Neural crest cell (in vitro differentiated cells): ENCODE data around the gene RGMA. TPM values are rescaled to one million over a fixed set of nuclear protein-coding genes. Genes with fewer than 3 reads are reported as not detected.
A peak's percentile ranks its signal among the peaks of the same experiment; 100 is the strongest.

ENCODE experiments used
- DNase-seq: peaks from one replicate; pipeline ENCODE4 v3.0.0; 2021; ENCODE audit warnings: low read depth, mixed read lengths, low spot score
- H3K27ac Mint-ChIP-seq: one replicate; pipeline ENCODE4 v1.8.0; 2021; ENCODE audit warnings: mild to moderate bottlenecking, mixed read lengths; ENCODE audit not compliant: unreplicated experiment
- H3K27me3 Mint-ChIP-seq: 2 replicates; pipeline ENCODE4 v1.8.0; 2021; ENCODE audit warnings: low read depth, mild to moderate bottlenecking, mixed read lengths
- H3K36me3 Mint-ChIP-seq: 2 replicates; pipeline ENCODE4 v1.8.0; 2021; ENCODE audit warnings: low read depth, mild to moderate bottlenecking, mixed read lengths
- H3K4me1 Mint-ChIP-seq: 2 replicates; pipeline ENCODE4 v1.8.0; 2021; ENCODE audit warnings: mixed read lengths
- H3K4me3 Mint-ChIP-seq: one replicate; pipeline ENCODE4 v1.8.0; 2021; ENCODE audit warnings: mild to moderate bottlenecking, mixed read lengths
- H3K9me3 Mint-ChIP-seq: 2 replicates; pipeline ENCODE4 v1.8.0; 2021; ENCODE audit warnings: mixed read lengths
- CTCF ChIP-seq: fragments of 200-600 bp; sonication (generic); conservative IDR thresholded peaks from 2 replicates; pipeline ENCODE4 v1.5.0; 2021; ENCODE audit warnings: antibody characterized with exemption, mild to moderate bottlenecking
- total RNA-seq: library from RNA; stranded (reverse); gene quantifications from 2 replicates; pipeline ENCODE4 v1.2.1, GENCODE V29; 2021

The RGMA gene
- total RNA-seq, 1 donor from 2014 or later, result 205 TPM

- peaks cover 19% of the 10 kb centered on the region for H3K27me3 Mint-ChIP-seq
- peaks cover 36% of the 10 kb centered on the region for H3K36me3 Mint-ChIP-seq
- peaks cover 30% of the 10 kb centered on the region for H3K4me1 Mint-ChIP-seq
- no peak for TF ChIP-seq CTCF
- H3K27ac Mint-ChIP-seq, result no peak overlapping the region
- no peak for DNase-seq
- peak overlapping the region; percentile 59 for H3K4me3 Mint-ChIP-seq
- H3K9me3 Mint-ChIP-seq, result no peaks in the 10 kb centered on the region
These were observed 37.5 kb downstream of the RGMA start for GRCh38 chr15:93051236-93052089.

GRCh38 chr15:93050648-93051047 is 38.4 kb downstream of the RGMA start:
- no peak for TF ChIP-seq CTCF
- Mint-ChIP-seq H3K4me3 (peak overlapping the region; percentile 49), H3K36me3 (peaks cover 44% of the 10 kb centered on the region), H3K27me3 (peaks cover 24% of the 10 kb centered on the region), H3K27ac (peak overlapping the region; percentile 62), H3K9me3 (no peaks in the 10 kb centered on the region), H3K4me1 (peaks cover 34% of the 10 kb centered on the region)
- no peak for DNase-seq

- peaks cover 36% of the 10 kb centered on the region for H3K4me1 Mint-ChIP-seq
- DNase-seq, result no peak
- H3K4me3 Mint-ChIP-seq, result peak overlapping the region; percentile 56
- no peak for TF ChIP-seq CTCF
- no peaks in the 10 kb centered on the region for H3K9me3 Mint-ChIP-seq
- H3K27me3 Mint-ChIP-seq, result peaks cover 26% of the 10 kb centered on the region
- H3K36me3 Mint-ChIP-seq, result peaks cover 49% of the 10 kb centered on the region
- peak overlapping the region; percentile 27 for H3K27ac Mint-ChIP-seq
These were observed 39.0 kb downstream of the RGMA start for GRCh38 chr15:93049914-93050578.

- H3K27me3 Mint-ChIP-seq, result peaks cover 22% of the 10 kb centered on the region
- no peaks in the 10 kb centered on the region for H3K9me3 Mint-ChIP-seq
- peak overlapping the region; percentile 91 for H3K27ac Mint-ChIP-seq
- no peak for TF ChIP-seq CTCF
- peaks cover 31% of the 10 kb centered on the region for H3K4me1 Mint-ChIP-seq
- H3K36me3 Mint-ChIP-seq, result peaks cover 43% of the 10 kb centered on the region
- DNase-seq, result no peak
- peak overlapping the region; percentile 71 for H3K4me3 Mint-ChIP-seq
These were observed 39.8 kb downstream of the RGMA start for GRCh38 chr15:93049233-93049632.

GRCh38 chr15:93048759-93049161 is 40.3 kb downstream of the RGMA start:
- DNase-seq, result no peak
- peaks cover 21% of the 10 kb centered on the region for H3K27me3 Mint-ChIP-seq
- no peaks in the 10 kb centered on the region for H3K9me3 Mint-ChIP-seq
- H3K4me1 Mint-ChIP-seq, result peaks cover 30% of the 10 kb centered on the region
- H3K4me3 Mint-ChIP-seq, result peak overlapping the region; percentile 71
- TF ChIP-seq CTCF, result no peak
- H3K36me3 Mint-ChIP-seq, result peaks cover 41% of the 10 kb centered on the region
- no peak overlapping the region for H3K27ac Mint-ChIP-seq
